VCaP (cell line): Measurements from ENCODE around the gene EIF5A2.

Experiments
- H3K27ac ChIP-seq: fragments of 450-650 bp; 2 replicates; pipeline ENCODE4 v1.5.1; 2017
- CTCF ChIP-seq: fragments of 450-650 bp; conservative IDR thresholded peaks from 2 replicates; pipeline ENCODE4 v1.5.1; 2017; ENCODE audit warnings: mild to moderate bottlenecking, moderate library complexity

Gene EIF5A2

DNA sequence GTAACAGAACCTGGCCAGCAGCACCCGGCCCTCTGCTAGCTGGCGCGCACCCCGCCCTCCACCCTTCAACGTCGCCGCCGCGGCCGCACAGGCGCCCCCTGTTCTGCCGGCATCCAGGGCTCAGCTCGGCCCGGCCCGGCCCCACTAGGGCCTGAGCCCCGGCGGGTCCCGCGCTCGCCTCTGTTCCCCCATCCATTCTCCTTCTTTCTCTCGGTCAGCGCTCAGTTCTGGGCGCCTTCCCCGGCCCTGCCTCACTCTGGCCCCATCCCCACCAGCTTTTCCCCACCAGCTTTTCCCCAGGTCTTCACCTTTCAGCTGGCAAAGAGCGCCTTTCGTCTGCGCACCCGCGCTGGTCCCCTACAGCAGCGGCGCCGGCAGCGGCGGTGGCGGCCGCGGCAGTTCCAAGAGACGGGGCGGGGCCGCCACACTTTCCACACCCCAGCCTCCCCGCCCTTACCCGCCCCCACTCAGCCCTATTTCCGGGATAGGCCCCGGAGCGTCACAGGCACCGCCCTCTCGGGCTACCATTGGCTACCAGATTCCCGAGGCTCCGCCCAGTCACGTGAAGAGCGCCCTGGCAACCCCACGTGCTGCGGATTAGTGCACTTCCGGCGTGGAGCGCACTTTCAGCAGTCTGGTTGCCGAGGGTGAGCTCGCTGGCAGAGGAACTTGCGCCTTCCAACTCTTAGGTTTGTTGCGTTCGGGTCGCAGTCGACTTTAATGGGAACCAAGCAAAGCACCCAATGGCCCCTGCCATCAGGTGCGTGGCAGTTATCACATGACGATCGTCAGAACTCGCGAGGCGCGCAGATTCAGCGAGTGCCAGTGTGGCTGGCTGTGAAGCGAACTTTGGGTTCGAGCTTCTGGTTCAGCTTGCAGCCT, at the start of gene EIF5A2:
Gene EIF5A2, minus strand, starts transcription at position 403 of the 882 bp plus-strand sequence. CDS start 831 bp downstream, outside the sequence.
- peak within 1 kb of the TSS; percentile 26; the same call in 1 of the 2 replicates for H3K27ac ChIP-seq
- TF ChIP-seq CTCF, result no peak

DNA sequence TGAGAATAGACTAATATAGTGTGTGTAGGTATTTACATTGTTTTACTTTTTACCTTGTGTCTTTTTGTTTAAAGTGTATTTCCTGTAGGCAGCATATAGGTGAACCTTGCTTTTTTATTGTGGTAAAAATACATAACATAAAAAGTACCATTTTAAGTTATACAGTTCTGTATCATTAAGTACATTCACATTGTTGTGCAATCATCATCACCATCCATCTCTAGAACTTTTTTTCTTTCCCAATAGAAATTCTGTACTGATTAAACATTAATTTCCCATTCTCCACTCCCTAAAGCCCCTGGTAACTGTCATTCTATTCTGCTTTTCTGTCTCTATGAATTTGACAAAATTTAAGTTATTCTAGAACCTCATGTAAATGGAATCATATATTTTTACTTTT, 48.2 kb upstream of the EIF5A2 start:
- no peak for TF ChIP-seq CTCF
- no peak overlapping the region for H3K27ac ChIP-seq

GRCh38 chr3:170953736-170954135, 45.3 kb upstream of the EIF5A2 start:
- no peak for TF ChIP-seq CTCF
- H3K27ac ChIP-seq, result no peak overlapping the region

GRCh38 chr3:170953229-170953628, 44.8 kb upstream of the EIF5A2 start:
- no peak for TF ChIP-seq CTCF
- H3K27ac ChIP-seq, result no peak overlapping the region

- TF ChIP-seq CTCF, result no peak
- peak overlapping the region; percentile 45 for H3K27ac ChIP-seq
These were observed 40.8 kb upstream of the EIF5A2 start for GRCh38 chr3:170949211-170949610.

- H3K27ac ChIP-seq, result no peak overlapping the region
- no peak for TF ChIP-seq CTCF
These were observed 38.8 kb upstream of the EIF5A2 start for GRCh38 chr3:170947018-170947769.

GRCh38 chr3:170942011-170942410, 33.6 kb upstream of the EIF5A2 start:
- TF ChIP-seq CTCF, result no peak
- peak overlapping the region; percentile 27; the same call in 1 of the 2 replicates for H3K27ac ChIP-seq
